B cell (primary cell): ENCODE measurements around the gene NDUFA13.

Source experiments
- CTCF ChIP-seq: fragments of 200-600 bp; IDR thresholded peaks from one replicate; pipeline ENCODE4 v1.8.0; 2022; ENCODE audit warnings: antibody characterized with exemption, mild to moderate bottlenecking
- EZH2 ChIP-seq: IDR thresholded peaks from 2 replicates; pipeline ENCODE4 v1.6.1; 2012; ENCODE audit warnings: borderline replicate concordance, low read depth, mild to moderate bottlenecking, moderate library complexity, low read length; ENCODE audit not compliant: insufficient read depth, poor library complexity, severe bottlenecking

- TF ChIP-seq EZH2, result no peak
- TF ChIP-seq CTCF, result no peak
Observed at GRCh38 chr19:19475015-19475765, 40.8 kb upstream of the NDUFA13 start.
